Measurements from ENCODE around the gene NR6A1. TPM values are rescaled to one million over a fixed set of nuclear protein-coding genes. Genes with fewer than 3 reads are reported as not detected.

The NR6A1 gene
- total RNA-seq, 6 donors from 2014 or later: 4.2 to 34.6 (median 8.2) TPM

- no peak overlapping the region for H3K27ac ChIP-seq
- TF ChIP-seq POLR2AphosphoS5 (IDR thresholded peaks at IDR 0.05): no peak
- TF ChIP-seq POLR2A (IDR thresholded peaks at IDR 0.05): no peak
- TF ChIP-seq EP300 (IDR thresholded peaks at IDR 0.05): no peak
- TF ChIP-seq, protein P1, sequence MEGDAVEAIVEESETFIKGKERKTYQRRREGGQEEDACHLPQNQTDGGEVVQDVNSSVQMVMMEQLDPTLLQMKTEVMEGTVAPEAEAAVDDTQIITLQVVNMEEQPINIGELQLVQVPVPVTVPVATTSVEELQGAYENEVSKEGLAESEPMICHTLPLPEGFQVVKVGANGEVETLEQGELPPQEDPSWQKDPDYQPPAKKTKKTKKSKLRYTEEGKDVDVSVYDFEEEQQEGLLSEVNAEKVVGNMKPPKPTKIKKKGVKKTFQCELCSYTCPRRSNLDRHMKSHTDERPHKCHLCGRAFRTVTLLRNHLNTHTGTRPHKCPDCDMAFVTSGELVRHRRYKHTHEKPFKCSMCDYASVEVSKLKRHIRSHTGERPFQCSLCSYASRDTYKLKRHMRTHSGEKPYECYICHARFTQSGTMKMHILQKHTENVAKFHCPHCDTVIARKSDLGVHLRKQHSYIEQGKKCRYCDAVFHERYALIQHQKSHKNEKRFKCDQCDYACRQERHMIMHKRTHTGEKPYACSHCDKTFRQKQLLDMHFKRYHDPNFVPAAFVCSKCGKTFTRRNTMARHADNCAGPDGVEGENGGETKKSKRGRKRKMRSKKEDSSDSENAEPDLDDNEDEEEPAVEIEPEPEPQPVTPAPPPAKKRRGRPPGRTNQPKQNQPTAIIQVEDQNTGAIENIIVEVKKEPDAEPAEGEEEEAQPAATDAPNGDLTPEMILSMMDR (IDR thresholded peaks at IDR 0.05): no peak
- DNase-seq (no peak), ATAC-seq (ENCODE audit: low FRiP score in 2 of 2) (no peak)
- H3K4me3 ChIP-seq: no peak overlapping the region
- WGBS, 2 donors: 91% methylated on average over 2 of the region's 2 CpGs
- H3K27me3 ChIP-seq: no peaks in the 10 kb centered on the region
- peaks cover 0 to 3% (median 0%) of the 10 kb centered on the region in 4 donors for H3K4me1 ChIP-seq
- H3K36me3 ChIP-seq: no peaks in the 10 kb centered on the region
- H3K9me3 ChIP-seq: no peaks in the 10 kb centered on the region
These were observed 61.8 kb downstream of the NR6A1 start for GRCh38 chr9:124709292-124709690.

- no peaks in the 10 kb centered on the region for H3K9me3 ChIP-seq
- DNase-seq: no peak
- no peaks in the 10 kb centered on the region for H3K27me3 ChIP-seq
- WGBS, 2 donors: 95% methylated on average over 1 of the region's 1 CpG
- H3K4me3 ChIP-seq: no peak overlapping the region
- peaks cover 0 to 3% (median 0%) of the 10 kb centered on the region in 4 donors for H3K4me1 ChIP-seq
- H3K36me3 ChIP-seq: no peaks in the 10 kb centered on the region
- no peak overlapping the region for H3K27ac ChIP-seq
- TF ChIP-seq POLR2AphosphoS5 (IDR thresholded peaks at IDR 0.05) (no peak), EP300 (IDR thresholded peaks at IDR 0.05) (no peak), POLR2A (IDR thresholded peaks at IDR 0.05) (no peak)
- TF ChIP-seq, protein P1 (IDR thresholded peaks at IDR 0.05): no peak
- ATAC-seq (ENCODE audit: low FRiP score in 2 of 2): no peak
These were observed 62.3 kb downstream of the NR6A1 start for GRCh38 chr9:124708633-124709291.

DNA sequence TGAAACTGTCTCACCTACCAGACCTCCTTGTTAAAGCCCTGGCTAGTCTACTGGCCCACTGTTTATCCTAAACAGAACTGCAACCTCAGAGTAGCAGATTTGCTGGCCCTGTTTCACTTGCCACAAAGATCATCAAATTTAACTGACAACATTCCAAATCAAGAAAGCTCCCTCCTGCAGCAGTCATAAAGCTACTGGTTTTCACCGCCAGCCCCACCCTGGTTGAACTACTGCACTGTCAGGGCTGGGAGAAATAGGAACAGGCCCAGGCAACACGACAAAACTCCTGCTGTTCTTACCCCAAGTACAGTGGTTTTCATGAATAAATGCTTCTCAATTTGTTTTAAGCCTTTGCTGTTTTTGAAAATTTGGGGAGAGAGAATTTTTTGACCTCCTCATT lies 63.0 kb downstream of the NR6A1 start:
- peaks cover 0 to 3% (median 0%) of the 10 kb centered on the region in 4 donors for H3K4me1 ChIP-seq
- ATAC-seq (ENCODE audit: low FRiP score in 2 of 2): no peak
- H3K27ac ChIP-seq: no peak overlapping the region
- H3K27me3 ChIP-seq: no peaks in the 10 kb centered on the region
- H3K36me3 ChIP-seq: no peaks in the 10 kb centered on the region
- TF ChIP-seq, protein P1 (IDR thresholded peaks at IDR 0.05): no peak
- TF ChIP-seq POLR2A (IDR thresholded peaks at IDR 0.05) (no peak), EP300 (IDR thresholded peaks at IDR 0.05) (no peak), POLR2AphosphoS5 (IDR thresholded peaks at IDR 0.05) (no peak)
- DNase-seq: no peak
- H3K9me3 ChIP-seq: no peaks in the 10 kb centered on the region
- no peak overlapping the region for H3K4me3 ChIP-seq
- 88 to 97% methylated on average over 2 of the region's 2 CpGs for WGBS, 2 donors

- H3K27me3 ChIP-seq: no peaks in the 10 kb centered on the region
- DNase-seq: no peak
- 77 to 82% methylated on average over 3 of the region's 3 CpGs for WGBS, 2 donors
- TF ChIP-seq POLR2A (IDR thresholded peaks at IDR 0.05) (no peak), EP300 (IDR thresholded peaks at IDR 0.05) (no peak), POLR2AphosphoS5 (IDR thresholded peaks at IDR 0.05) (no peak)
- TF ChIP-seq, protein P1 (IDR thresholded peaks at IDR 0.05): no peak
- ATAC-seq (ENCODE audit: low FRiP score in 2 of 2): no peak
- H3K4me3 ChIP-seq: no peak overlapping the region
- H3K9me3 ChIP-seq: no peaks in the 10 kb centered on the region
- no peaks in the 10 kb centered on the region for H3K36me3 ChIP-seq
- H3K4me1 ChIP-seq: peaks cover 0 to 3% (median 0%) of the 10 kb centered on the region in 4 donors
- no peak overlapping the region for H3K27ac ChIP-seq
These were observed 63.4 kb downstream of the NR6A1 start for GRCh38 chr9:124707666-124708065.

- Histone ChIP-seq H3K27me3 (no peaks in the 10 kb centered on the region), H3K27ac (no peak overlapping the region), H3K4me1 (no peaks in the 10 kb centered on the region), H3K9me3 (no peaks in the 10 kb centered on the region), H3K36me3 (no peaks in the 10 kb centered on the region), H3K4me3 (no peak overlapping the region)
- TF ChIP-seq POLR2AphosphoS5 (IDR thresholded peaks at IDR 0.05) (no peak), POLR2A (IDR thresholded peaks at IDR 0.05) (no peak), EP300 (IDR thresholded peaks at IDR 0.05) (no peak)
- TF ChIP-seq, protein P1 (IDR thresholded peaks at IDR 0.05): no peak
- ATAC-seq (ENCODE audit: low FRiP score in 2 of 2) (no peak), DNase-seq (no peak)
- WGBS, 2 donors: 88 to 94% methylated on average over 7 of the region's 7 CpGs
These were observed 64.4 kb downstream of the NR6A1 start for GRCh38 chr9:124706685-124707084.
